GM12878 (cell line): ENCODE results near the gene ZC3H15. TPM values are rescaled to one million over a fixed set of nuclear protein-coding genes. Genes with fewer than 3 reads are reported as not detected.

Experiments
- ATAC-seq: fragments of 200-7000 bp; cut with Tn5 transposase; 3 replicates; pipeline ENCODE4 v1.9.1; 2020; ENCODE audit warnings: mild to moderate bottlenecking, moderate library complexity
- BruUV-seq: library from RNA; stranded (reverse); fragments of 400-500 nt; replicated peaks from 2 replicates; lab custom pipeline; 2021; lab: Mats Ljungman, UMichigan
- CTCF ChIA-PET: fragments of 300-600 bp; sonication (Branson Sonifier 250); formaldehyde crosslinking; extraction: SDS; loops from one replicate; lab custom pipeline; 2021; ENCODE audit warnings: inconsistent platforms; lab: Yijun Ruan, JAX
- POLR2A ChIA-PET: fragments of 350-600 bp; formaldehyde crosslinking; extraction: SDS; loops from one replicate; lab custom pipeline; 2021; ENCODE audit warnings: inconsistent platforms; lab: Charles Lee
- RAD21 ChIA-PET: fragments of 300-600 bp; sonication (Branson Sonifier 250); formaldehyde crosslinking; loops from one replicate; lab custom pipeline; 2023; ENCODE audit warnings: antibody characterized with exemption; ENCODE audit not compliant: unreplicated experiment; lab: Charles Lee
- SMC1A ChIA-PET: fragments of 300-600 bp; sonication (Branson Sonifier 250); formaldehyde crosslinking; loops from one replicate; lab custom pipeline; 2023; ENCODE audit not compliant: unreplicated experiment, uncharacterized antibody; lab: Charles Lee
- DNase-seq: peaks from one replicate; pipeline ENCODE4 v3.0.0-alpha.2; 2011; ENCODE audit warnings: low read depth, low spot score
- FAIRE-seq: peaks from 3 replicates; lab custom pipeline; 2011; peaks lifted over from hg19 to GRCh38; lab: Jason Lieb, UNC
- H2AFZ ChIP-seq: 2 replicates; pipeline ENCODE4 v1.6.0; 2011; ENCODE audit warnings: low read depth, low read length, control low read depth; ENCODE audit not compliant: control insufficient read depth
- H3K27ac ChIP-seq: 2 replicates; pipeline ENCODE4 v1.5.1; 2011; ENCODE audit warnings: control low read depth; ENCODE audit not compliant: control insufficient read depth, insufficient read depth
- H3K27me3 ChIP-seq, 2 experiments: replicated peaks in 1 of 2; 2 replicates each; pipeline versions ENCODE4 v1.6.0 to v1.6.1; 2011; ENCODE audit warnings: low read length in 1 of 2; ENCODE audit not compliant: control insufficient read depth in 2 of 2, insufficient read depth in 2 of 2
- H3K36me3 ChIP-seq, 2 experiments: 2 replicates each; pipeline ENCODE4 v1.5.1; 2011; ENCODE audit warnings: low read length in 1 of 2; ENCODE audit not compliant: control insufficient read depth in 2 of 2, insufficient read depth in 2 of 2
- H3K4me1 ChIP-seq: 2 replicates; pipeline ENCODE4 v1.6.1; 2011; ENCODE audit warnings: mild to moderate bottlenecking, low read length, moderate library complexity, mixed read lengths; ENCODE audit not compliant: control insufficient read depth, insufficient read depth
- H3K4me2 ChIP-seq: 2 replicates; pipeline ENCODE4 v1.6.0; 2011; ENCODE audit warnings: control low read depth; ENCODE audit not compliant: control insufficient read depth, insufficient read depth
- H3K4me3 ChIP-seq: fragments of 200-600 bp; sonication (generic); 2 replicates; pipeline ENCODE4 v1.5.1; 2016
- H3K79me2 ChIP-seq: 2 replicates; pipeline ENCODE4 v1.6.0; 2011; ENCODE audit warnings: low read length; ENCODE audit not compliant: control insufficient read depth, insufficient read depth
- H3K9ac ChIP-seq: 2 replicates; pipeline ENCODE4 v1.8.0; 2011; ENCODE audit warnings: low read length, control low read depth, mixed read lengths; ENCODE audit not compliant: control insufficient read depth, insufficient read depth
- H3K9me3 ChIP-seq: replicated peaks from 3 replicates; pipeline ENCODE4 v1.5.1; 2011; ENCODE audit warnings: mild to moderate bottlenecking, low read length; ENCODE audit not compliant: control insufficient read depth, insufficient read depth
- H4K20me1 ChIP-seq: 2 replicates; pipeline ENCODE4 v1.6.0; 2011; ENCODE audit not compliant: control insufficient read depth, insufficient read depth
- ATF3 ChIP-seq: IDR thresholded peaks from 2 replicates; pipeline ENCODE4 v1.6.1; 2011; ENCODE audit warnings: low read depth, mild to moderate bottlenecking, low read length, moderate library complexity, borderline replicate concordance; ENCODE audit errors: extremely low read depth
- ATF7 ChIP-seq: fragments of 450-650 bp; IDR thresholded peaks from 2 replicates; pipeline ENCODE4 v1.6.1; 2016; ENCODE audit warnings: low read depth, mild to moderate bottlenecking
- BHLHE40 ChIP-seq, 2 experiments: fragments of 450-650 bp in 1 of 2; IDR thresholded peaks; 2 replicates each; pipeline ENCODE4 v1.6.1; 2011 to 2017; ENCODE audit warnings: low read depth in 2 of 2, borderline replicate concordance in 1 of 2, improper control_type of control experiment in 1 of 2, low read length in 1 of 2, mild to moderate bottlenecking in 1 of 2
- E2F8 ChIP-seq: fragments of 450-650 bp; IDR thresholded peaks from 2 replicates; pipeline ENCODE4 v1.6.1; 2018; ENCODE audit warnings: mild to moderate bottlenecking, low read depth, moderate library complexity; ENCODE audit not compliant: partially characterized antibody
- HCFC1 ChIP-seq: fragments of 150-350 bp; IDR thresholded peaks from 2 replicates; pipeline ENCODE4 v1.6.1; 2014; ENCODE audit warnings: low read length
- MTA3 ChIP-seq: IDR thresholded peaks from 2 replicates; pipeline ENCODE4 v1.6.1; 2012; ENCODE audit warnings: low read length, inconsistent platforms, borderline replicate concordance
- MYB ChIP-seq: fragments of 150-350 bp; IDR thresholded peaks from 2 replicates; pipeline ENCODE4 v1.6.1; 2014; ENCODE audit warnings: mild to moderate bottlenecking, low read depth, low read length, borderline replicate concordance
- POLR2AphosphoS5 ChIP-seq: IDR thresholded peaks from 2 replicates; pipeline ENCODE4 v1.6.1; 2011; ENCODE audit warnings: mild to moderate bottlenecking, low read length, inconsistent platforms
- RELB ChIP-seq: fragments of 450-650 bp; IDR thresholded peaks from 2 replicates; pipeline ENCODE4 v1.6.1; 2017; ENCODE audit warnings: low read depth, mild to moderate bottlenecking, moderate library complexity
- TCF3 ChIP-seq: IDR thresholded peaks from 2 replicates; pipeline ENCODE4 v1.6.1; 2012; ENCODE audit warnings: low read depth, mild to moderate bottlenecking, low read length, borderline replicate concordance; ENCODE audit not compliant: insufficient read depth
- ZNF217 ChIP-seq: fragments of 450-650 bp; IDR thresholded peaks from 2 replicates; pipeline ENCODE4 v1.6.1; 2017; ENCODE audit warnings: antibody characterized with exemption, mild to moderate bottlenecking
- whole genome bisulfite sequencing: methylation state at CpG from one replicate; pipeline ENCODE4 v1.1.6; 2016; ENCODE audit warnings: low lambda C conversion rate; ENCODE audit not compliant: insufficient replicate concordance, insufficient coverage; ENCODE audit errors: missing lambda C conversion rate; 5-methylcytosine and 5-hydroxymethylcytosine counted together
- in situ Hi-C: fragments of 300-500 bp; cut with MboI; formaldehyde crosslinking; loops from 9 replicates; pipeline ENCODE4 v1.14.3; 2018; ENCODE audit warnings: mixed read lengths
- intact Hi-C: fragments of 100-400 bp; cut with micrococcal nuclease; formaldehyde crosslinking; loops from one replicate; pipeline ENCODE4 v1.14.2; 2022; ENCODE audit not compliant: unreplicated experiment
- polyA plus RNA-seq, 11 experiments: library from polyadenylated mRNA; depleted of rRNA in 4 of 11; unstranded in 6 of 11; stranded (reverse) in 5 of 11; fragments of >200 nt; fragmentation: Nextera tagmentation in 4 of 11; fragmentation: Illumina TruSeq in 1 of 11; extraction: Ambion mirVana in 4 of 11; extraction: Trizol in 1 of 11; gene quantifications; 1 replicate in 1 of 11; 2 replicates in 10 of 11; pipeline versions ENCODE4 v1.2.1 to v1.2.3, GENCODE V29; 2011 to 2016; ENCODE audit warnings: inconsistent platforms in 2 of 11, missing spikeins in 2 of 11, low read depth in 1 of 11
- total RNA-seq, 4 experiments: library from RNA; depleted of rRNA in 3 of 4; stranded (reverse); fragments of >200 nt in 3 of 4; fragmentation: Illumina TruSeq in 1 of 4; extraction: Trizol in 1 of 4; gene quantifications; 2 replicates each; pipeline versions ENCODE4 v1.2.1 to v1.2.3, GENCODE V29; 2013 to 2021

The ZC3H15 gene
- total and polyA plus RNA-seq, 10 of the 15 experiments (the other 5 are each of a cell fraction or from before 2014, with no cell fraction given): 51.5 to 152 (median 123) TPM

GRCh38 chr2:186486651-186487647, 889 bp downstream of the ZC3H15 start (continued):
- TF ChIP-seq ATF3 (no peak), ATF7 (peak; percentile 73), TCF3 (0 out of 2 replicates have a peak, but pooled peaks have one; percentile 38), BHLHE40 (IDR thresholded peaks at IDR 0.05; ENCODE audit: borderline replicate concordance in 1 of 2, low read depth in 2 of 2, low read length in 1 of 2) (peak; percentile 24 to 50; a peak in 1 of 4 replicates), RELB (0 out of 2 replicates have a peak, but pooled peaks have one; percentile 41)

- in situ Hi-C loops: loop anchor here (25.0 kb wide), 1 partner anchor 969 kb away; no protein-coding TSS in a partner anchor
- Histone ChIP-seq H3K9me3 (no peaks in the 10 kb centered on the region), H3K9ac (no peak overlapping the region), H2AFZ (no peak overlapping the region), H3K36me3 (peaks cover 4 to 24% of the 10 kb centered on the region in 2 experiments), H3K4me2 (0 out of 2 replicates have a peak overlapping the region, but pooled peaks have one; percentile 7), H3K79me2 (peaks cover 87% of the 10 kb centered on the region), H3K27ac (no peak overlapping the region), H3K27me3 (no peaks in the 10 kb centered on the region), H3K4me3 (no peak overlapping the region), H3K4me1 (0 out of 2 replicates have a peak, but pooled peaks cover 4% of the 10 kb centered on the region), H4K20me1 (peaks cover 11% of the 10 kb centered on the region; the same call in 1 of the 2 replicates)
- FAIRE-seq (no peak), ATAC-seq (peak; percentile 14; the same call in 2 of the 3 replicates), DNase-seq (no peak)
- SMC1A ChIA-PET: interaction anchor here (5.0 to 11.7 kb wide), 2 partner anchors 10 to 13 kb away, joined by 20 to 56 read pairs; no protein-coding TSS in a partner anchor
- RAD21 ChIA-PET: interaction anchor here (0.7 to 1.3 kb wide), 2 partner anchors 69 to 147 kb away, joined by 3 read pairs; no protein-coding TSS in a partner anchor
- 83% methylated on average over 2 of the region's 2 CpGs for WGBS
- POLR2A ChIA-PET: no interaction called here
- intact Hi-C loops: no loop called here
- no TSS peak for BruUV-seq
- CTCF ChIA-PET: interaction anchor here (0.6 to 5.8 kb wide), 5 partner anchors 10 to 1429 kb away, joined by 3 to 46 read pairs (median 4); no protein-coding TSS in a partner anchor
- no peak for TF ChIP-seq MTA3
- TF ChIP-seq ZNF217: no peak
- no peak for TF ChIP-seq E2F8
- no peak for TF ChIP-seq HCFC1
- peak; percentile 66 for TF ChIP-seq ATF7
- no peak for TF ChIP-seq RELB
- no peak for TF ChIP-seq MYB
- TF ChIP-seq POLR2AphosphoS5: peak; percentile 33; the same call in 1 of the 2 replicates
These were observed 7.6 kb downstream of the ZC3H15 start for GRCh38 chr2:186493564-186494085.
